Pulmonary artery endothelial cell (primary cell): ENCODE results near the gene ATPAF2. TPM values are rescaled to one million over a fixed set of nuclear protein-coding genes. Genes with fewer than 3 reads are reported as not detected.

Source experiments
- DNase-seq: peaks from one replicate; pipeline ENCODE4 v3.0.0-alpha.2; 2011; ENCODE audit warnings: low read depth, low spot score
- total RNA-seq: library from RNA; depleted of rRNA; stranded (reverse); fragments of >200 nt; gene quantifications from 2 replicates; pipeline ENCODE4 v1.2.3, GENCODE V29; 2014

Gene ATPAF2
- total RNA-seq, result 21.2 and 23.3 TPM in 2 replicates

DNA sequence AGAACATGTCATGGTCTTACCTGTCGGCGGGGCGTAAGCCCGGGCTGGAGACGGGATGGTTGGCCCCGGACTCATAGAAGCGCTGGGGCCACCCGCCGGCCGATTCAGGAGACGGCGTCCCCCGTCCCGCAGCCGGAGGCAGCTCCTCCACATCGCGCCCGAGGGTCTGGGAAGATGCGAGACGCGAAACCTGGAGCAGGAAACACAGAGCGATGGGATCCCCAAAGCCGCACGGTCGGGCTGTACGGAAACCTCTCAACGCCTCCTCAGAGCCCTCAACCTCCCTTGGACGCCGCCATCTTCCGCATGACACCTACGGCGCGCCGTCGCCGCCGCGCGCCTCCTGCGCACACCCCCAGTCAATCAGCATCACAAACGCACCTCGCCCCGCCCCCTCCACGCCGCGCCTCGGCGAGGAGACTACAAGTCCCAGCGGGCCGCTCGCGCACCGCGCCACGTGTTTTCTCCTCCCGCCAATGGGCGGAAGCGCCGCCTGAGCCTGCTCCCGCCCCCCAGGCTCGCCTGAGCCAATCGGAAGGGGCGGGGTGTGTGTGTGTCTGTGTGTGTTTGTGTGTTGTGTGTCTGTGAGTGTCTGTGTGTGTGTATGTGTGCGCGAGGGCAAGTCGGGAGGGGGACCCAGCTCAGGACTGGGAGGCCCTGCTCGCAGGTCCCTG is at the start of gene ATPAF2, which contains the start of gene GID4:
Gene ATPAF2, minus strand, starts transcription at position 308 of the 674 bp plus-strand sequence. Its CDS starts 155 bp downstream, at position 153.
Gene GID4, plus strand, starts transcription at position 548 of the 674 bp plus-strand sequence. Its CDS starts 57 bp downstream, at position 605.
- peak; percentile 97 for DNase-seq

DNA sequence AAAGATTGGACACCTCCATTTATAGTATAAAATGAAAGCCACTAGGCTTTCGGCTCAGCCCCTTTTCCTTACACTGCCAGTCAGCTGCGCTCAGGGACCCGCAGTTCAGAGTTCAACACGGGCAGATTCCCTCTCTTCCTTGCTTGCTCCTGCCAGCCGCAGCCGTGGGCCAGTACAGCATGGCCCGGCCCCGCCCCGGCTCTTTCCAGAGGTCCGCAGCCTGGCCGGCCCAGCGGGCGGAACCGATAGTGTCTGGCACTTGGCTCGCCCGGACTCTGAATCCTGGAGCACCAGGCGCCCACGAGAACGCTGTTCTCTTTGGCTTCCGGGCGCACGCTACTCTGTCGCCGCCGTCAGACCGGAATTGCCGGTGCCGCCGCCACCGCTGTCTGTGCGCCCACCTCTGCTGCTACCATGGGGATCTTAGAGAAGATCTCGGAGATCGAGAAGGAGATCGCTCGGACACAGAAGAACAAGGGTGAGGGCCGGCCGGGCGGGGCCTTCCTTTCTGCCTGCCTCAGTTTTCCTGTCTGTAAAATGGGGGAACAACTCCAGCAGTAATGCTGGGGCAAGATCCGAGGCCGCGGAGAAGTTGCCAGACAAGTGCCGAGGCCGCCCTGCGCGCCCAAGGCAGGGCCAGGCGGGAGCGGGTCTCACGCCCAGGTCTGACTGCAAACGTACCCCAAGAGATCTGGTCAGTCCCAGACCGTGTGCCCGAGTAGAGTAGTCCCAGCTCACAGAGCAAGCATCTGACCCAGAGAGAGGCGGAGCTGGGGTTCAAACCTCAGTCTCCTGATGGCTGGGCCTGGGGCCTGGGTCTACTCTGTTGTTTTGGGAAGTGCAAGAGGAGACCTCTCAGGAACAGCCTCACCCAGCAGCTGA is 48.9 kb upstream of the ATPAF2 start, which contains the start of gene DRG2:
Gene DRG2, plus strand, starts transcription at position 339 of the 882 bp plus-strand sequence. Its CDS starts 76 bp downstream, at position 415.
- DNase-seq, result peak; percentile 60

DNA sequence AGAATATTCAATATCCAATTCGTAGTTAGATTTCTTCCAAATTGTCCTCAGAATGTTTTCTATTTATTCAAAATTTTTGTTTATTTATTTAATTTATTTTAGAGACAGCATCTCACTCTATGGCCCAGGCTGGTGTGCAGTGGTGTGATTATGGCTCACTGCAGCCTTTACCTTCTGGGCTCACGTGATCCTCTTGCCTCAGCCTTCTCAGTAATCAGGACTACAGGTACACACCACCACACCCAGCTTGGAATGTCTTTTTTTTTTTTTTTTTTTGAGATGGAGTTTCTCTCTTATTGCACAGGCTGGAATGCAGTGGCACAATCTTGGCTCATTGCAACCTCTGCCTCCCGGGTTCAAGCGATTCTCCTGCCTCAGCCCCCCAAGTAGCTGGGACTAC is 45.3 kb upstream of the ATPAF2 start:
- no peak for DNase-seq

DNA sequence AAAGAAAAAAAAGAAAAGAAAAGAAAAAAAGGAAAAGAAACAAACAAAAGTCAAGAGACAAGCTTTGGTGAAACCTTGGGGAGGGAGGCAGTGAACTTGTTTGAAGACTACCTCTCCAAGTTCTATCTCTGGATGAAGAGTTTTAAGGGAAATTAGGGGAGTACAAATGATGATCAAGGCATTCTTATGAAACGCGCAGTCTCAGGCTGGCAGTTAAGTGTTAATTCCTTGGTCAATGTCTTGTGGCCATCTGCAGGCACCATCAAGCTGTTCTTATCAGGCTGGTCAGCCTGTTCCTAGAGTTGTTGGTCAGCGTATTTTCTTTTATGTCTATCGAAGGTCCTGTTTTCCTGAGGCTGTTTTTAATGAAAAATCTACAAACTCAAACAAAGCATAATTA is 40.6 kb upstream of the ATPAF2 start:
- no peak for DNase-seq

DNA sequence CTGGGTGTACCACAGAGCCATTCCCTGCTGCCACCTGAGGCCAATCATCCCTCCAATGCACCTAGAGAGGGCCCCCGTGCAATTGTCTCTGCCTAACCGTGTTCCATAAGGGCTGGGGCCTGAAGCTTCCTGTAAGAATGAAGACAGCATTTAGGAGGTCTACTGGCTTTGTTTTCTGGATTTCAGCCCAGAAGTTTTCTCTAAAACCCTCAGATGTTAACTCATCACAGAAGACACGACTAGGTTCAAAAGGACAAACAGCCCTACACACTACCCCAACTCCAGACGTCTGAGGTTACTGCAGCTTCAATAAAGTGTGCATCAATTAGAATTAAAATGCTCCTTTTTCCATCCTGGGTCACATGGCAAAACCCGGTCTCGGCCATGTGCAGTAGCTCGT is 38.0 kb upstream of the ATPAF2 start:
- DNase-seq, result no peak

DNA sequence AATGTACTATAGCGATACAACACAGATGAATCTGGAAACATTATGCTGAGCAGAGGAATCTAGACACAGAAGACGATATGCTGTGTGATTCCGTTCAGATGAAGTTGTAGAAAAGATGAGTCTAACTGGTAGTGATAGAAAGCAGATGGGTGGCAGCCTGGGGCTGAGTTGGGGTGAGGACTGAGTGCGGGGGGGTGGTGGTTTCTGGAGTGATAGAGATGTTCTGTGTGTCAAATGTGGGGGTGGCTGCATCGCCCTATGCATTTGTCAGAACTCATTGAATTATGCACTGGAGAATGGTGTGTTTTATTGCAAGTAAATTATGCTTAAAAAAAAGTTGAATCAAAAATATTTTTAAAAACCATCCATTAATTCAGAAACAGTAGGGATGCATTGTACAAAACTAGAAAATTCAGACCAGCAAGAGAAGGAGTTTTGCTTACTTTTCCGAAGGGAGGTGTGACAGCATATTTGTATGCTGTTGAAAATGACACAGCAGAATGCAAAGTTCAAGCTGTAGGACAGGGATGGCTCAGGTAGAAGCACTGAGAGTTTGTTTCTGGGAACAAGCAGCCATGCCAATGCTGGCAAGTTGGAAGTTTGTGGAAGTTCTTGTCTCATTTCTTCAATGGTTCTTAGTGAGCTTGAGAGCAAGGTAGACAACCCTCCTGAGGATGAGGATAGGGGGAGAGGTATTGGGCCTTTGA is 35.8 kb upstream of the ATPAF2 start:
- DNase-seq, result no peak

DNA sequence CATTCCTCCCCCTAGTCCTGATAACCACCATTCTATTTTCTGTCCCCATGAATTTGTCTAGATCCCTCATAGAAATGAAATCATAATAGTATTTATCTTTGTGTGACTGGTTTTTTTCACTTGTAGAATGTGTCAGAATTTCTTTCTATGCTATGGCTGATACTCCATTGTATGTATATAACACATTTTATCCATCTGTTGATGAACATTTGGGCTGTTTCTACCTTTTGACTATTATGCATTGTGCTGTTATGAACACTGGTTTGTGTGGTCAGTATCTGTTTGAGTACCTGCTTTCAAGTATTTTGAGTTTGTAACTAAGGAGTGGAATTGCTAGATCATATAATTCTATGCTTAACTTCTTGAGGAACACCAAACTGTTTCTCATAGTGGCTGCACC is 32.8 kb upstream of the ATPAF2 start:
- DNase-seq, result no peak

DNA sequence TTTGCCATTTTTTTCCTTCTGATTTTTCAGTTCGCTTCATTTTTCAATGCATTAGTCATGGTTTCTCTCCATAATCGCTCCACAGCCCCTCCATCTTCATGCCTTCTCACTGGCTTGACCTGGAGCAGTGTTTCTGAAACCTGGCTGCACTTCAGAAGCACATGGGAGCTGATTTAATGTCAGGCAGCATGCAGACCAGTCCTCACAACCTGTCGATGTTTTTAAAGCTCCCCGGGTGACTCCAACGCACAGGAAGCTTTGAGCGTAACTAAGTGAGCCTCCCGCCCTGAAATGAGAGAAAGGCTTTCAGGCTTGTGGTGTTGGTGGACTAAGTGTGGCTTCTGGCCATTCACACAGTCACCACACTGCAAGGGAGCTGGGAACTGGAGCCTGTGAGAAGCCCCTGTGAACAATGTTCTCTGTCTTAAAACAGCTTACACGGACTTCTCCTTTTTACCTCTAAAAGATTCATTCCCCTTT is 31.9 kb upstream of the ATPAF2 start:
- DNase-seq, result no peak

DNA sequence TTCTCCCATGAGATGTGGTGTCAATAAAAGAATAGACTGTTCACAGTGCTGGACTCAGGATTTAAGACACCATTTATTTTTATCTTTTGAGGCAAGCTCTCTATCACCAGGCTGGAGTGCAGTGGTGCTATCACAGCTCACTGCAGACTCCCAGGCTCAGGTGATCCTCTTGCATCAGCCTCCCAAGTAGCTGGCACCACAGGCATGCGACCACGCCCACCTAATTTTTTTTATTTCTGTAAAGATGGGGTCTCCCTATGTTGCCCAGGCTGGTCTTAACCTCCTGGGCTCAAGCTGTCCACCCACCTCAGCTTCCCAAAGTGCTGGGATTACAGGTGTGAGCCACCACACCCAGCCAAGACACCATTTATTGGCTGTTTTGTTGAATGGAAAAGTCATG is 30.1 kb upstream of the ATPAF2 start:
- no peak for DNase-seq

DNA sequence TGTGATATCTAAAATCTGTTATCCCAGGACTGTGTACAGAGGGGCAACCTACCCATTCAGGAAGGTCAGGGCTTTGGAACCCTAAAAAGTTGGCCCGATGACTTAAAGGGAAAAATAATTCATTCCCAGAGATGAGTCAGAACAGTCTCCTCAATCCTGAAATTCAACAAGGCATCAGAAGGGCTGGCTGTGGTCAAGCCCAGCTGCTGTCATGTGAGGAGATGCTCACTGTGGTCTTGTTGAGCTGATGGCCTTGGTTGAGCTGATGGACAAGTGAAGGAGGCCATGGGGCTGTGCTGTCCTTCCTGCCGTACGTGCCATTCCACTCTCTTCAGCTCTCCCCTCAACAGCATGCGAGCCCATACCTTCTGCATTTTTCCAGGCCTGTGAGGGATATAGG is 27.9 kb upstream of the ATPAF2 start:
- no peak for DNase-seq

DNA sequence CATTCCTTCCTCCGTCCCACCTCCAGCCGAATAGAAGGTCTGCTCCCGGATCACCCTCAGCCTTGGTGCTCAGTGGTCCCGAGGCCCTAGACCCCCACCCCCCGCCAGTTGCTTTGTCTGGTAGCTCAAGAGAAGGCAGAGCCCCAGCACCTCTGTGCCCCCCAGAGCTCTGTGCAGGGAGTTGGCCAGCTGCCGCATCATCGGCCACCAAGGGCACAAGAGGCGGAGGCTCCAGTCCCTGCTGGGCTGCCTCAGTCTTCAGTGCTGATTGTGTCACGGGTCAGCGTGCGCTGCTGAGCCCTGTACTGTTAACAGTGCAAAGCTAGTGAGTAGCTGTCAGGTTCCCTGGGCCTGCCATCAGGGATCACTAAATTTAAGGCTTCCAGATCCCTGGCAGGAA is 26.6 kb upstream of the ATPAF2 start:
- DNase-seq, result no peak

DNA sequence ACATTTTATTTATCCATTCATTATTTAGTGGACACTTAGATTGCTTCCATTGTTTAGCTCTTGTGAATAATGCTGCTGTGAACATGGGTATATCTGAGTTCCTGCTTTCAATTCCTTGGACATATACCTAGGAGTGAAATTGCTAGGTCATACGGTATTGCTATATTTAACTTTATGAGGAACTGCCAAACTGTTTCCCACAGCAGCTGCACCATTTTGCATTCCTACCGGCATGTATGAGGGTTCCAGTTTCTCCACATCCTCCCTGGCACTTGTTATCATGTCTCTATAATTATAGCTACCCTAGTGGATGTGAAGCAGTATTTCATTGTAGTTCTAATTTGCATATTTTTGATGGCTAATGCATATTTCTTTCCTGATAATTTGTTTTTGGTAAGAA is 25.1 kb upstream of the ATPAF2 start:
- DNase-seq, result no peak

DNA sequence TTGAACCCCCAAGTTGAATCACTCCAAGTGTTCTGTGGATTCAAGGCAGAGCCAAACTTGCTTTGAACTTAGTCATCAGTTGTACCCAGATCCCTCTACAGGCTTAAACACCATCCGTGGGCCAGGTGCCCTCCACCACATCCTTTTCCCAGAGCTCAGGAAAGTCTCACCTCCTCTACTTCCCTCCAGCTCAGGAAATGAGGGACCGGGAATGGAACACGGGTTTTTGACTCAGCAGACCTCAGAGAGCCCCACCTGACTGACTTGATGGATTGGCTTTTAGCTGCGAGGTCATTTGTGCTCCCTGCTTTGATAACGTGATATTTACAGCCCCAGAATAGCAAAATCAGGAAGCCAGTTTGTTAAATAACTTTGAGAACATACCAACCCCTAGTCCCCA is 20.3 kb upstream of the ATPAF2 start:
- DNase-seq, result no peak

DNA sequence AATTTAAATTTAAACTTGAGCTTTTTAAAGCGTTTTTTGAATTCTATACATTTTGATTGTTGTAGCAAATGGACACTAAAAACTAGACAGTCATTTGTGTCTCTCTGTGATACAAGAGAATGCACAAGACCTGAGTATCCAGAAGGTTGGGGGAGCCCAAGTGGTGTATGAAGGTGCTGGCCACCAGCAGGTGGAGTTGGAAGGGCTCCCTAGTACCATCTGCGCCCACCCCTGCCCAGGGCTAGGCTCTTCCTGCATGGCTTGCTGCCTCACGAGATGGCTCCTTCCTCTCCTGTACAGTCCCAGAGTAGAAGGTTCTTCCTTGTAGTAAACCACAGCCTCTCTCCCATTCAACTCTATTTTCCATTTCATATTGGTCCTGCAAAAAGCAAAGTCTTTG is 17.2 kb upstream of the ATPAF2 start:
- DNase-seq, result no peak

DNA sequence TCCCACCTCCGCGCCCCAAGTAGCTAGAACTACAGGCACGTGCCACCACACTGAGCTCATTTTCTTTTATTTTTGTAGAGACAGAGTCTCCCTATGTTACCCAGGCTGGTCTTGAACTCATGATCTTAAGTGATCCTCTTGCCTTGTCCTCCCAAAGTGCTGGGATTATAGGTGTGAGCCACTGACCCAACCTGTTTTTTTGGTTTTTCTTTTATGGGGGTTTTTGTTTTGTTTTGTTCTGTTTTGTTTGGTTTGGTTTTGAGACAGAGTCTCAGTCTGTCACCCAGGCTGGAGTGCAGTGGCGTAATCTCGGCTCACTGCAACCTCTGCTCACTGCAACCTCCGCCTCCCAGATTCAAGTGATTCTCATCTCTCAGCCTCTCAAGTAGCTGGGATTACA is 16.6 kb upstream of the ATPAF2 start:
- DNase-seq, result no peak

DNA sequence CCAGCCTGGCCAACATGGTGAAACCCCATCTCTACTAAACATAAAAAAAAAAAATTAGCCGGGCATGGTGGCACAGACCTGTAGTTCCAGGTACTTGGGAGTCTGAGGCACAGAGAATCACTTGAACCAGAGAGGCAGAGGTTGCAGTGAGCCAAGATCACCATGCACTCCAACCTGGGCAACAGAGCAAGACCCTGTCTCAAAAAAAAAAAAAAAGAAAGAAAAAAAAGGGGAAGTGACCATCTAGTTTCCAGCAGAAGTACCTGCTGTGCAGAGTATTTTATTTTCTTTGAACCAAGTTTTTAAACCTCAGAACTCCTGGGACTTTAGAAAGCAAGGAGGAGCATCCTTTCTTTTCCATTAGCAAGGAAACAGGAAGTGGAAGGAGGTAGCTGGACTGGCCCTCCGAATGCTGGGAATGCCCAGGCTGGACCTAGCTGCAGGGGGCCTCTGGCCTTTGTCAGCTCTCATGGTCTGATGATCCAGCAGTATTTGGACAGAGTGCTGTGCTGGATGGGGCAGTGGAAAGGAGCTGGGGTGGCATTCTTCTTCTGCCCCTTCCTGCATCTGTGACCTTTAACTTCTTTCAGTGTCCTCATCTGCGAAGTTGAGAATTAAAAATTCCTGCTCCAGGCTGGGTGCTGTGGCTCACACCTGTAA is 6.9 kb upstream of the ATPAF2 start:
- no peak for DNase-seq

DNA sequence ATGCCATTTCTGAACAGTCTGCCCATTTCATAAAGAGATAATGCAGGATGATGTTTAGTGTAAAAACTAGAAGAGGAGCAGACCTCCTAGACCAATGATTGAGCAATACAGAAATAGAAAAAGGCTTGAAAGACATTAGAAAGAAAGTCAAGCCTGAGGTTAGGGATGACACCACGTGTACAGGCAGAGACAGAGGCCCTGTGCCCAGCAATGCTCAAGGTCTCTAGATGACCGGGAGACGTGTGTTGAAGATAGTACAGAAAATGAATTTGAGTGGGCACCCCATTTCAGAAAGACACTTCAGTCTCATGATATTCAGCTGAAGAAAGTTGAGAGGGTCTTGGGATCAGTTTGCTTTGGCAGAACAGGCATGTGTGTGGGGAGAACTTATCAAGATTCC is 5.6 kb upstream of the ATPAF2 start:
- no peak for DNase-seq

DNA sequence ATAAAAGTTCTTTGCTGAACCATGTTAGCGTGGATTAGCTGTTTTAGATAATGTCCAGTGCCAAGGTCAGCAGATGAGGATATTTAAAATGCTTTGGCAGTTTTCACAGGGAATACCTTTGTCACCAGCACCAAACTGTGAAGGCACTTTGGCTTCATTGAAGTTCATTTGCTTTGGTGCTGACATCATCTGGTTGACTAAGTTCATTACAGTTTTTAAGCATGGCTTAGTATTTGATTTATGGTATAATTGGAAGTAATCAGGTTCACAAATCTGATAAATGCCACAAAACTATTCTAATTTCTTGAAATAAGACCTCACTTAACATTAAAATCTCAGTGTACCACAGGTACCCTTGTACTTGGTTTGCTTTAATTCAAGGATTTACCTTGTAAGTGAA is 4.5 kb upstream of the ATPAF2 start:
- DNase-seq, result no peak

DNA sequence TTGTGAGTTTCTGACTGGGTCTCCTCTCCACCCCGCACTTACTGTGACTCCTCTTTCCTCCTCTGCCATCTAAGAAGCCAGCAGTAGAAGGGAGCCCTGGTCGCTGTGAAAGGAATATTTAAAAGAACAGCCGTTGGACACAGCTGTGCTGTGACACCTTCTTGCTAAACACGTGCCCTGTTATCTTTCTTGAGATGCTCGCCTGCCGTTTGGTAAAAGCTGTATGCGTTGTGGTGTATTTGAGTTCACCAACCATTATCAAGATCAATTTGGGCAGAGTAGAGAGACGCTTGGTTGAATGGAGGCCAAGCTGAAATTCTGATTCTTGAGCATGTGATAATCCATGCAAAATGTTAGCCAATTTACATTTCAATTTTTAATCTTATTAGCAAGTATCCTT is 4.0 kb upstream of the ATPAF2 start:
- DNase-seq, result no peak

DNA sequence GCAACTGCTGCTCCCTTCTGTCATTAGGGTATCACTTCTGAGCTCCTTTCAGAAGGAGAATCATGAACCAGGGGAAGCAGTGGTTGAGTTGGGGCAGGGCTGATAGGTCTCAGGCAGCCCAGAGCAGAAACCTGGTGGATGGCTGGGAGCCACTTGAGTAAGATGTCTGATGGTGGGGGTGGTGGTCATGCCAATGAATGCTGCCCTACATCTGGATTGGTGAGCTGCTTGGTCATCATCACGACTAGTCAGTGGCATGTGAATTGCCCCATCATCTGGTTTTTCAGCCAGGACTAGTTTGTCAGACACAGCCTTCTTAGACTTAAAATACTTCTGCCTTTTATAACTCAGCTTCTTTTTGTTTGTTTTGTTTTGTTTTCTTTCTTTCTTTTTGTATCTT is 2.8 kb upstream of the ATPAF2 start:
- DNase-seq, result no peak

DNA sequence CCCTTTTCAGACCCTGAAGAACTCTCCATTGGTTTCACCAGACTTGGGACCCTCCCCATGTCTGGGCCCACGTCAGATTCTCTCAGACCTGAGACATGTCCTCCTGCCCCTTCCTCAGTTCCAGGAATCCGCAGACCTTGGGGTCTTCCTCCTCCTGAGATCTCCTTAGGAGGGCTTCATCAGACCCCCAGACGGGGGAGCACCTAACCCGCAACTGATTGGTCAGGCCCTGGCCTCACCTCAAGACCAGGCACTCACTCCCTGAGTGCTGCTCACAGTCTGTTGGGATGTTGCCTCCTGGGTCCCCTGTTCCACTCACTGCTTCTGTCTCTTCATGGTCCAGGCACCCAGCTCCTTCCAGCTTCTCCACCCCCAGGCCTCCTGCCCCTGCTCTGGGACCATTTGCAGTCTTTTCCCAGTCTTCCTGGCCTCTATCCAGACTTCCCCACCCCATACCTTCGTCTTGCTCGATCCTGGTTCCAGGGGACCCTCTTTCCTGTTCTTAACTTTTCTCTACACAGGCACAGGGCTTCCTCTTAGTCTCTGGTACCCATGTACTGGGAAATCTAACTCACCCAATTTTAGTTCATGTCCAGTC is 1.4 kb upstream of the ATPAF2 start:
- no peak for DNase-seq
